Coronary artery (tissue), 2 donors: ENCODE measurements around the gene PTGS1.

Experiments
- DNase-seq: peaks from one replicate; pipeline ENCODE4 v3.0.0-alpha.2; 2017; ENCODE audit warnings: low spot score
- H3K27ac ChIP-seq, 2 donors: fragments of 200-600 bp; sonication (generic); one replicate each; pipeline ENCODE4 v1.5.1; 2016 to 2019
- H3K4me3 ChIP-seq: fragments of 200-600 bp; sonication (generic); 2 replicates; pipeline ENCODE4 v1.5.1; 2016; ENCODE audit warnings: mild to moderate bottlenecking, moderate library complexity
- CTCF ChIP-seq: fragments of 200-600 bp; sonication (generic); IDR thresholded peaks from one replicate; pipeline ENCODE4 v1.5.1; 2019; ENCODE audit warnings: antibody characterized with exemption

PTGS1 gene

GRCh38 chr9:122338536-122338935 lies 32.3 kb upstream of the PTGS1 start:
- no peak for TF ChIP-seq CTCF
- H3K27ac ChIP-seq = no peak overlapping the region
- no peak overlapping the region for H3K4me3 ChIP-seq
- DNase-seq = no peak

- TF ChIP-seq CTCF = no peak
- no peak for DNase-seq
- no peak overlapping the region for H3K4me3 ChIP-seq
- H3K27ac ChIP-seq = no peak overlapping the region
These were observed 31.8 kb upstream of the PTGS1 start for GRCh38 chr9:122338994-122339393.

DNA sequence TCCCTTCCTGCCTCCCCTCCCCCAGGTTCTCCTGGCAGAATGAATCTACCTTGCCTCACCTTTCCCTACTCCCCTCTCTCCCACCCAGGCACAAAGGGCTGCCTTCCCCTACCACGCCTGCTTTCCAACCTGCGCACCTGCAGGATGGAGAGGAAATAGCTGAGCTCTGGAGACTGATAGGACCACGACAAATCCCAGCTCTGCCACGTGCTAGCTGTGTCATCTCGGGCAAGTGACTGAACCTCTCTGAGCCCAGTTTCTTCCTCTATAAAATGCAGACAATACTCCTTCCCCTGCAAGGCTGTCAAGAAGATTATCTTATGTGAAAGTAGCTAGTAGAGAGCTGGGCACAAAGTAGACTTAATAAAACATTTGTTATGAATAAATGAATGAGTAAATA lies 31.2 kb upstream of the PTGS1 start:
- H3K27ac ChIP-seq = no peak overlapping the region

GRCh38 chr9:122340161-122340560 lies 30.7 kb upstream of the PTGS1 start:
- Histone ChIP-seq H3K4me3 (no peak overlapping the region), H3K27ac (peak overlapping the region in 1 of 2 donors; percentile 10)
- no peak for DNase-seq
- TF ChIP-seq CTCF = no peak

More for the DNA sequence above, 31.2 kb upstream of the PTGS1 start:
- DNase-seq = no peak
- TF ChIP-seq CTCF = no peak
- no peak overlapping the region for H3K4me3 ChIP-seq

DNA sequence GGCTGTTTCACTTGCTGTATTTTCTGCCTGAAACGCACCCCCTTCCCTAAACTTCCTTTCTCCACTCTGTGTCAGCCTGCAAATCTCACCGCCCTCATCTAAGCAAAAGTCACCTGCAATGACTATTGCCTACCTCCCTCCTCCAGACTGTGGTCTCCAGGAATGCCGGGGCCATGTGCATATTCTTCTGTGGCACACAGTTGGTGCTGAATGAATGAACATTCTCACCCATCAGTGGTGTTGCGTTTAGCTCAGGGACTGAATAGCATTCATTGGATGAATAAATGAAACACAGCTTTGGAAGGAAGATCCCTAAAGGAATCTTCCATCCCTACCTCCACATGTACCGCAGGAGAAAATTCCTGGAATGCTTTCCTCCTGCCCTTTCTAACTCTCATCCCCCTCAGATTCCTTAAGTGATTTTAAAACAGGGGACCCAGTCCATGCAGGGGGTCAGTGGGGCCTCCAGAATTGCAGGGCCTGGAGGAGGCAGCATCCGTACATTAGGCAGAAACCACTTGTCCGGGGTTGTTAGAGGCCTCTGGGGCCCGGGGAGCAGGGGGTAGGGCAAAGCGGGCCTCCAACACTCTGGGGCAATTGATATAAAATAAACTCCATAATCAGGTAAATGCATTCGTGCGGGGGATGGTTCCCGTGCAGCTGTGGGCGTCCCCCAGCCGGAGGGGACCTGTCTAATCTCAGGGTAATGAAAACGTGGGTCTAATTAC lies 28.3 kb upstream of the PTGS1 start:
- DNase-seq = no peak
- no peak for TF ChIP-seq CTCF

DNA sequence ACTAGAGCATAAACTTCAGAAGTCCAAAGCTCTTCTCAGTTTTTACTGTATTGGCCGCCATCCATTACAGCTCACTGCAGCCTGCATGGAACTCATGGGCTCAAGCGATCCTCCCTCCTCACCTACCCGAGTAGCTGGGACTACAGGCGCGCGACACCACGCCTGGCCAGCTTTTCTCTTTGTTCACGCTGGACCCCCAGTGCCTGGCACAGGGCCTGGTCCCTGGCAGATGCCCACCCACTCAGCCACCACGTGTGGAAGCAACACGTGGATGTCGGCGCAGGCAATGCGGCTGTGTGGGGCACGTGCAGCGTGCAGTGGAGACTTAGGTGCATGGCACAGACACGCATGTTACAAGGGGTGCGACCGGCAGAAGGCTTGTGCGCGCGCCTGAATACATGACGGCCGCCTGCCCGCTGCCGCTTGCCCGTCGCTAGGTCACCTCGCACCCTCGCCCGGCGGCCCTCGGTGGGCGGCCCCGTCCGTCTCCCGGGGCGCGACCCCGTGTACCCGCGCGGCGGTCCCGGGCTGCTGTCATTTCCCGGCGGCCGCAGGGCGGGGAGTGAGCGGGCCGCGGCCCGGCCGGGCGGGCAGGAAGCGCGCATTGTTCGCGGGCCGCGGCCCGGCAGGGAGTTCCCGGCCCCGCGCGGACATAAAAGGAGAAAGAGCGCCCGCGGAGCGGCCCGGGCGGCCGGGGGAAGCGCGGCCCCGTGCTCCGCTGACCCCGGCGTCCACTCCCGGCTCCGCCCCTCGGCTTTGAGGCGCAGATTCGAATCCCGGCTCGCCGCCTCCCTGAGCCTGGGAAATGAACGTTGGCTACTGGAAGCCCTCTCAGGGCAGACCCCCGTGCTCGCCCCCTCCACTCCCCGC lies 24.1 kb upstream of the PTGS1 start:
- no peak for DNase-seq
- TF ChIP-seq CTCF = no peak
- Histone ChIP-seq H3K27ac (peak overlapping the region in 1 of 2 donors; percentile 69), H3K4me3 (peak overlapping the region; percentile 73)

More for the DNA sequence above, 28.3 kb upstream of the PTGS1 start:
- Histone ChIP-seq H3K4me3 (no peak overlapping the region), H3K27ac (no peak overlapping the region)
